Heart left ventricle (tissue), 16 donors: ENCODE data around the gene PLEKHN1. TPM values are rescaled to one million over a fixed set of nuclear protein-coding genes. Genes with fewer than 3 reads are reported as not detected.

Experiments used
- ATAC-seq, 4 donors: fragments of 200-7000 bp; cut with Tn5 transposase; one replicate each; pipeline ENCODE4 v1.9.1; 2020 to 2022; ENCODE audit warnings: moderate library complexity in 4 of 4, mild to moderate bottlenecking in 3 of 4, moderate number of reproducible peaks in 1 of 4
- DNase-seq, 5 donors: peaks; one replicate each; pipeline ENCODE4 v3.0.0-alpha.2; 2020
- H3K27ac ChIP-seq, 12 donors: fragments of 200-600 bp; sonication (generic) in 4 of 12; one replicate each; pipeline versions ENCODE4 v1.5.0 to v1.8.0; 2016 to 2022; ENCODE audit warnings: mild to moderate bottlenecking in 2 of 12
- H3K27me3 ChIP-seq, 9 donors: fragments of 200-600 bp; sonication (generic) in 2 of 9; one replicate each; pipeline versions ENCODE4 v1.5.1 to v1.8.0; 2016 to 2022; ENCODE audit warnings: mild to moderate bottlenecking in 3 of 9
- H3K36me3 ChIP-seq, 9 donors: fragments of 200-600 bp; sonication (generic) in 2 of 9; one replicate each; pipeline versions ENCODE4 v1.5.0 to v1.8.0; 2018 to 2022; ENCODE audit warnings: mild to moderate bottlenecking in 2 of 9
- H3K4me1 ChIP-seq, 12 donors: fragments of 200-600 bp; sonication (generic) in 4 of 12; one replicate each; pipeline versions ENCODE4 v1.5.0 to v1.8.0; 2016 to 2022; ENCODE audit warnings: mild to moderate bottlenecking in 3 of 12
- H3K4me3 ChIP-seq, 12 donors: fragments of 200-600 bp; sonication (generic) in 4 of 12; one replicate each; pipeline versions ENCODE4 v1.5.0 to v1.8.0; 2017 to 2022; ENCODE audit warnings: mild to moderate bottlenecking in 9 of 12, moderate library complexity in 4 of 12
- H3K9me3 ChIP-seq, 12 donors: fragments of 200-600 bp; sonication (generic) in 4 of 12; one replicate each; pipeline versions ENCODE4 v1.5.0 to v1.8.0; 2016 to 2022; ENCODE audit warnings: mild to moderate bottlenecking in 1 of 12
- POLR2A ChIP-seq, 2 donors: fragments of 450-650 bp; IDR thresholded peaks; one replicate each; pipeline ENCODE4 v1.6.1; 2017; ENCODE audit warnings: antibody characterized with exemption in 2 of 2, mild to moderate bottlenecking in 2 of 2, moderate library complexity in 2 of 2
- WGBS, 4 donors: extraction: QIAGEN DNeasy Blood & Tissue Kit in 2 of 4; methylation state at CpG; one replicate each; pipeline versions ENCODE4 v1.1.5 to v1.1.7; 2013 to 2018; 5-methylcytosine and 5-hydroxymethylcytosine counted together
- intact Hi-C, 10 donors: fragments of 100-400 bp; cut with DNase I; formaldehyde crosslinking; loops; one replicate each; pipeline versions ENCODE4 v1.11.1 to v1.14.2; 2022
- polyA plus RNA-seq, 2 donors: library from polyadenylated mRNA; stranded (reverse); fragments of 200-250 nt; gene quantifications; one replicate each; pipeline ENCODE4 v1.2.3, GENCODE V29; 2013
- total RNA-seq, 9 donors: library from RNA; depleted of rRNA in 2 of 9; stranded (reverse); fragments of >200 nt in 2 of 9; fragmentation: NEBNext Ultra II Directional in 3 of 9; extraction: Animal tissue kit (Norgen Biotek cat#: 25700) in 3 of 9; gene quantifications; one replicate each; pipeline versions ENCODE4 v1.1.0 to v1.2.4, GENCODE V29; 2016 to 2023
- TF ChIP-seq, protein P1 (sequence below), 12 donors: fragments of 200-600 bp; sonication (generic) in 4 of 12; IDR thresholded peaks; one replicate each; pipeline versions ENCODE4 v1.5.0 to v1.8.0; 2018 to 2022; ENCODE audit warnings: antibody characterized with exemption in 12 of 12, mild to moderate bottlenecking in 5 of 12
- donor health status: ischemic (EF 13 %, LVEDD 7.1; RV severe dilation, severe dysfunction).
- donor health status: healthy with polysubstance abuse.
- donor health status: DM: no; HTN: yes; CAD: no.
- donor health status: DM: no; HTN: no; CAD: no.
- donor health status: ischemic (EF 25% LVEDD 6.9; RV normal size, moderate dysfunction).
- donor health status: ischemic (EF 25% LVEDD 5.7; RV mildly dilated, moderate dysfunction).
- donor health status: healthy.
- donor health status: DM: yes; HTN: yes; CAD: no.
- donor health status: ischemic (EF 35%, LVEDD 5.7; RV mildly dilated, moderate dysfunction).
- donor health status: nonischemic (EF 11% LVEDD 7.7; RV severe dilation, severe dysfunction).
- donor health status: DM: yes; HTN: yes; CAD: no.
- donor health status: PGD.
- donor health status: ischemic (EF 29% LVEDD 5.4; RV normal size, mild dysfunction).
- donor health status: nonischemic (EF 23%, LVEDD 6.1; RV moderate dilation, normal function).

Gene PLEKHN1
- total and polyA plus RNA-seq, 11 donors = 0.15 to 0.63 (median 0.26) TPM; not detected in 7

DNA sequence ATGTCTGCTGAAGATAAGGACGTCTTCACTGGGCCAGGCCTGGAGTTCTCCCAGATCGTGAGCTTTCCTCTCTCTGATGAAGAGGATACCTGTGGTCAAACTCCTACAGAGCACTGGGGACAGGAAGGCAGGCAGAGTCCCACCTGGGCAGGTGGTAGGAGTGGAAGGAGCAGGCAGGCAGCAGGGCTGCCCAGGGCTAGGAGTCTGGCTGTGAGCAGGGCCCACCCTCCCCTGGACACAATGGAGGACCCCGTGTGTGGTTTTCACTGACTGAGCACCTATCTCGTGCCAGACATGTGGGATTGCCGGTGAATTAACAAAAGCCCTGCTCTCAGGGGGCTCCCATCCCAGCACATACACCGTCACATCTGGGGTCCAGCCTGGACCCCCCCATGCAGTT, 47.4 kb upstream of the PLEKHN1 start:
- intact Hi-C loops = no loop called here
- H3K27ac ChIP-seq = no peak overlapping the region
- H3K36me3 ChIP-seq = no peaks in the 10 kb centered on the region
- peaks cover 0 to 45% (median 20%) of the 10 kb centered on the region in 12 donors for H3K4me1 ChIP-seq
- no peaks in the 10 kb centered on the region for H3K9me3 ChIP-seq
- no peak for ATAC-seq
- WGBS, 4 donors = 55 to 66% (median 64%) methylated on average over 5 to 6 of the region's 6 CpGs
- TF ChIP-seq, protein P1, sequence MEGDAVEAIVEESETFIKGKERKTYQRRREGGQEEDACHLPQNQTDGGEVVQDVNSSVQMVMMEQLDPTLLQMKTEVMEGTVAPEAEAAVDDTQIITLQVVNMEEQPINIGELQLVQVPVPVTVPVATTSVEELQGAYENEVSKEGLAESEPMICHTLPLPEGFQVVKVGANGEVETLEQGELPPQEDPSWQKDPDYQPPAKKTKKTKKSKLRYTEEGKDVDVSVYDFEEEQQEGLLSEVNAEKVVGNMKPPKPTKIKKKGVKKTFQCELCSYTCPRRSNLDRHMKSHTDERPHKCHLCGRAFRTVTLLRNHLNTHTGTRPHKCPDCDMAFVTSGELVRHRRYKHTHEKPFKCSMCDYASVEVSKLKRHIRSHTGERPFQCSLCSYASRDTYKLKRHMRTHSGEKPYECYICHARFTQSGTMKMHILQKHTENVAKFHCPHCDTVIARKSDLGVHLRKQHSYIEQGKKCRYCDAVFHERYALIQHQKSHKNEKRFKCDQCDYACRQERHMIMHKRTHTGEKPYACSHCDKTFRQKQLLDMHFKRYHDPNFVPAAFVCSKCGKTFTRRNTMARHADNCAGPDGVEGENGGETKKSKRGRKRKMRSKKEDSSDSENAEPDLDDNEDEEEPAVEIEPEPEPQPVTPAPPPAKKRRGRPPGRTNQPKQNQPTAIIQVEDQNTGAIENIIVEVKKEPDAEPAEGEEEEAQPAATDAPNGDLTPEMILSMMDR (IDR thresholded peaks at IDR 0.05) = no peak
- TF ChIP-seq POLR2A (IDR thresholded peaks at IDR 0.05) = no peak
- H3K4me3 ChIP-seq = no peak overlapping the region
- DNase-seq = peak in 2 of 5 donors; percentile 5 to 33
- H3K27me3 ChIP-seq = peaks cover 20 to 91% (median 43%) of the 10 kb centered on the region in 9 donors

DNA sequence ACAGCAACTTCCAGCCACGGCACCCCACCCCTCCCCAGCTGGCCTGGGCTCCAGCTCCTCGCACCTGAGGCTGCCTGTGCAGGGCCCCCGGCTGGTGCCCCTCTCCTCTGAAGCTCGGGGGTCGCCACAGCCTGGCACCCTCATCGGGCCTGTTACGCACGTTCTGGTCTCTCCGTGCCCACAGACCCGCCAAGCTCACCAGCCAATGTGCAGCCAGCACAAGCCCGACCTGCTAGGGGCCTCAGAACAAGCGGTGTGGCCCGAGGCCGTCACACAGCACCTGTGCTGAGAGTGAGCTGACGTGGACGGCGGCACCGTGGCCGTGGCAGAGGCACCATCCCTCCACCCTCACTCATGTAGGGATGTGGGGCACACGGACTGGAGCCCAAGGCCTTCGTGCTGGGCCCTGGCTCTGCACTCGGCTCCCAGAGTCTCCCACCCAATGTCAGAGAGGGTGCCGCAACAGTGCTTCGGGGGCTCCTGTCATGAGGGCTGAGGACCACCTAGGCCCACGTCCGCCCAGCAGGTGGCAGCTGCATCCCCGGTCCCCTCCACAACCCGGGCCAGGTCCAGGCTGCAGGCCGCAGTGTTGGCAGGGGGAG, 46.9 kb upstream of the PLEKHN1 start:
- Histone ChIP-seq H3K27ac (no peak overlapping the region), H3K36me3 (no peaks in the 10 kb centered on the region), H3K9me3 (no peaks in the 10 kb centered on the region), H3K4me1 (peaks cover 0 to 45% (median 20%) of the 10 kb centered on the region in 12 donors), H3K4me3 (no peak overlapping the region), H3K27me3 (peaks cover 18 to 85% (median 43%) of the 10 kb centered on the region in 9 donors)
- intact Hi-C loops = no loop called here
- TF ChIP-seq, protein P1 (IDR thresholded peaks at IDR 0.05) = peak in 1 of 12 donors; percentile 10
- no peak for TF ChIP-seq POLR2A (IDR thresholded peaks at IDR 0.05)
- ATAC-seq (no peak), DNase-seq (peak in 1 of 5 donors; percentile 44)
- 72 to 80% (median 76%) methylated on average over 5 to 29 of the region's 29 CpGs for WGBS, 4 donors

- H3K27ac ChIP-seq = no peak overlapping the region
- no peak for TF ChIP-seq POLR2A (IDR thresholded peaks at IDR 0.05)
- TF ChIP-seq, protein P1 (IDR thresholded peaks at IDR 0.05) = no peak
- no peak overlapping the region for H3K4me3 ChIP-seq
- no peaks in the 10 kb centered on the region for H3K9me3 ChIP-seq
- DNase-seq = peak in 1 of 5 donors; percentile 63
- WGBS, 4 donors = 56 to 76% (median 70%) methylated on average over 16 to 23 of the region's 23 CpGs
- H3K36me3 ChIP-seq = no peaks in the 10 kb centered on the region
- intact Hi-C loops = no loop called here
- ATAC-seq = no peak
- H3K4me1 ChIP-seq = peaks cover 0 to 50% (median 25%) of the 10 kb centered on the region in 12 donors
- H3K27me3 ChIP-seq = peaks cover 17 to 90% (median 49%) of the 10 kb centered on the region in 9 donors
Measured at GRCh38 chr1:920010-920409, 46.3 kb upstream of the PLEKHN1 start.

DNA sequence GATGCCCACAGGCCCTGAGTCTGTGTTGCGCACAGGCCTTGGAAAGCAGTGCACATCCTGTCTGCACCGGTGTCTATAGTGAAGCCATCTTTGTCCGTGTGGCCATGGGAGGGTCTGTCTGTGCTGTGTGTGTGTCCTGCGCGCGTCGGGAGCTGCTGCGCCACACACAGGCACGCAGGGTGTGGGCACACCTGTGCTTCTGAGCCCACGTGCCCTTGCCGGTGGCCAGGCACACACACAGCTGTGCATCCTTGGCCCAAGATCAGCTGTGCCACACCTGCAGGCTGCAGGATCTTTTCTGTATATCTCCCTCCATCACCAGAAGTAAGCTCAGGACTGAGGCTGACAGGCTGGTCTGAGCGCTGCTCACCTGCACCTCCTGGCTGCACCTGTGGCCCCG, 45.8 kb upstream of the PLEKHN1 start:
- Histone ChIP-seq H3K27me3 (peaks cover 18 to 91% (median 54%) of the 10 kb centered on the region in 9 donors), H3K4me1 (peaks cover 0 to 52% (median 28%) of the 10 kb centered on the region in 12 donors), H3K4me3 (peak overlapping the region in 4 of 12 donors; percentile 0 to 24 (median 13)), H3K9me3 (no peaks in the 10 kb centered on the region), H3K36me3 (no peaks in the 10 kb centered on the region), H3K27ac (no peak overlapping the region)
- no peak for ATAC-seq
- intact Hi-C loops = no loop called here
- peak in 1 of 5 donors; percentile 28 for DNase-seq
- WGBS, 4 donors = 0 to 30% (median 20%) methylated on average over 2 to 13 of the region's 13 CpGs
- TF ChIP-seq, protein P1 (IDR thresholded peaks at IDR 0.05) = no peak
- no peak for TF ChIP-seq POLR2A (IDR thresholded peaks at IDR 0.05)
